Motor neuron (in vitro differentiated cells): Measurements from ENCODE around the gene CAPN14. TPM values are rescaled to one million over a fixed set of nuclear protein-coding genes. Genes with fewer than 3 reads are reported as not detected.
A peak's percentile ranks its signal among the peaks of the same experiment; 100 is the strongest.
"Not testable (repeated sequence)": the region's sequence is repeated elsewhere in the genome, so short reads cannot be mapped to it uniquely, and the experiment has no call there.

Source experiments
- ATAC-seq, 8 experiments: fragments of 200-7000 bp; cut with Tn5 transposase; replicated peaks in 6 of 8; 2 replicates each; pipeline ENCODE4 v1.8.0; 2021; ENCODE audit warnings: mild to moderate bottlenecking in 8 of 8, moderate library complexity in 8 of 8
- H3K27ac ChIP-seq, 2 donors: fragments of 250-450 bp; sonication (Bioruptor Pico); 2 replicates each; pipeline ENCODE4 v1.9.0; 2021; ENCODE audit warnings: antibody characterized with exemption in 2 of 2, mild to moderate bottlenecking in 2 of 2, moderate library complexity in 1 of 2
- H3K4me1 ChIP-seq, 2 donors: fragments of 250-450 bp; sonication (Bioruptor Pico); replicated peaks in 1 of 2; 2 replicates each; pipeline ENCODE4 v1.6.1; 2021; ENCODE audit warnings: antibody characterized with exemption in 2 of 2, mild to moderate bottlenecking in 2 of 2, moderate library complexity in 1 of 2
- H3K4me3 ChIP-seq, 5 donors: fragments of 250-450 bp; sonication (Bioruptor Pico); 2 replicates each; pipeline ENCODE4 v1.9.0; 2021; ENCODE audit warnings: antibody characterized with exemption in 5 of 5, mild to moderate bottlenecking in 5 of 5, moderate library complexity in 4 of 5
- WGBS, 10 experiments: fragments of 450-650 bp; shearing (Covaris generic); methylation state at CpG; one replicate each; pipeline ENCODE4 v1.0.0; 2022; 5-methylcytosine and 5-hydroxymethylcytosine counted together
- in situ Hi-C, 9 experiments: fragments of 400-800 bp; cut with MboI; loops; one replicate each; pipeline ENCODE4 v1.15.0; 2021; ENCODE audit warnings: low sequenced_read_pairs in 9 of 9, low pct_unique_long_range_greater_than_20kb in 2 of 9; ENCODE audit not compliant: unreplicated experiment in 9 of 9
- total RNA-seq, 8 experiments: library from RNA; unstranded; fragments of 300-600 nt; gene quantifications; 2 replicates each; pipeline versions ENCODE4 v1.2.3 to v1.2.4, GENCODE V29; 2022

The CAPN14 gene
- total RNA-seq, 8 experiments from 2014 or later, result 0.17 to 0.57 (median 0.34) TPM; not detected in 2

GRCh38 chr2:31197166-31197565, 20.1 kb downstream of the CAPN14 start:
- H3K27ac ChIP-seq, result no peak overlapping the region
- no peak overlapping the region for H3K4me3 ChIP-seq
- 27 to 100% (median 95%) methylated on average over 1 to 3 of the region's 4 CpGs; no CpG with 5 or more reads in 4 of the 10 experiments for WGBS, 10 experiments
- ATAC-seq, result no peak
- H3K4me1 ChIP-seq, result no peaks in the 10 kb centered on the region
- in situ Hi-C loops, result no loop called here

GRCh38 chr2:31196622-31197021, 20.7 kb downstream of the CAPN14 start:
- WGBS, 10 experiments, result 0 to 100% (median 83%) methylated on average over 1 to 2 of the region's 2 CpGs; no CpG with 5 or more reads in 3 of the 10 experiments
- in situ Hi-C loops, result no loop called here
- ATAC-seq, result no peak
- Histone ChIP-seq H3K27ac (no peak overlapping the region), H3K4me1 (no peaks in the 10 kb centered on the region), H3K4me3 (no peak overlapping the region)

GRCh38 chr2:31193806-31194205, 23.5 kb downstream of the CAPN14 start:
- in situ Hi-C loops, result no loop called here
- H3K27ac ChIP-seq, result no peak overlapping the region
- WGBS, 10 experiments, result 17 to 96% (median 73%) methylated on average over 1 to 4 of the region's 4 CpGs; no CpG with 5 or more reads in 2 of the 10 experiments
- ATAC-seq, result no peak
- no peak overlapping the region for H3K4me3 ChIP-seq
- H3K4me1 ChIP-seq, result no peaks in the 10 kb centered on the region

- no peak overlapping the region for H3K27ac ChIP-seq
- H3K4me3 ChIP-seq, result no peak overlapping the region
- in situ Hi-C loops, result no loop called here
- WGBS, 10 experiments, result 60 to 100% (median 77%) methylated on average over 1 to 8 of the region's 12 CpGs; no CpG with 5 or more reads in 1 of the 10 experiments
- ATAC-seq, result peak in 2 of 8 experiments; percentile 39 to 75
- no peaks in the 10 kb centered on the region for H3K4me1 ChIP-seq
Observed at GRCh38 chr2:31192851-31193392, 24.4 kb downstream of the CAPN14 start.

GRCh38 chr2:31192396-31192795, 24.9 kb downstream of the CAPN14 start:
- no peaks in the 10 kb centered on the region for H3K4me1 ChIP-seq
- WGBS, 10 experiments, result 0 to 100% (median 79%) methylated on average over 1 to 2 of the region's 2 CpGs; no CpG with 5 or more reads in 3 of the 10 experiments
- no peak for ATAC-seq
- H3K4me3 ChIP-seq, result no peak overlapping the region
- in situ Hi-C loops, result no loop called here
- H3K27ac ChIP-seq, result no peak overlapping the region

- 60 to 100% (median 79%) methylated on average over 1 to 8 of the region's 11 CpGs; no CpG with 5 or more reads in 5 of the 10 experiments for WGBS, 10 experiments
- no peak for ATAC-seq
- H3K4me3 ChIP-seq, result no peak overlapping the region
- H3K27ac ChIP-seq, result no peak overlapping the region
- in situ Hi-C loops, result no loop called here
- H3K4me1 ChIP-seq, result no peaks in the 10 kb centered on the region
Observed at GRCh38 chr2:31191931-31192330, 25.4 kb downstream of the CAPN14 start.

GRCh38 chr2:31190188-31190587, 27.1 kb downstream of the CAPN14 start:
- 0 to 89% (median 67%) methylated on average over 1 of the region's 1 CpG; no CpG with 5 or more reads in 5 of the 10 experiments for WGBS, 10 experiments
- Histone ChIP-seq H3K4me3 (no peak overlapping the region), H3K27ac (no peak overlapping the region), H3K4me1 (no peaks in the 10 kb centered on the region)
- in situ Hi-C loops, result no loop called here
- no peak for ATAC-seq

- no peak for ATAC-seq
- 0 to 76% (median 35%) methylated on average over 1 to 3 of the region's 4 CpGs; no CpG with 5 or more reads in 4 of the 10 experiments for WGBS, 10 experiments
- H3K4me1 ChIP-seq, result no peaks in the 10 kb centered on the region
Observed at GRCh38 chr2:31189141-31189540, 28.2 kb downstream of the CAPN14 start.

GRCh38 chr2:31188131-31188530, 29.2 kb downstream of the CAPN14 start:
- 0 to 100% (median 65%) methylated on average over 1 to 5 of the region's 5 CpGs; no CpG with 5 or more reads in 1 of the 10 experiments for WGBS, 10 experiments
- Histone ChIP-seq H3K4me3 (no peak overlapping the region), H3K4me1 (no peaks in the 10 kb centered on the region), H3K27ac (no peak overlapping the region)
- ATAC-seq, result no peak
- in situ Hi-C loops, result no loop called here

More at GRCh38 chr2:31189141-31189540, 28.2 kb downstream of the CAPN14 start:
- in situ Hi-C loops, result no loop called here
- no peak overlapping the region for H3K27ac ChIP-seq
- H3K4me3 ChIP-seq, result no peak overlapping the region

GRCh38 chr2:31187166-31187565, 30.1 kb downstream of the CAPN14 start:
- H3K4me3 ChIP-seq, result no peak overlapping the region
- H3K27ac ChIP-seq, result no peak overlapping the region
- ATAC-seq, result no peak
- in situ Hi-C loops, result no loop called here
- no peaks in the 10 kb centered on the region for H3K4me1 ChIP-seq
- WGBS, 10 experiments, result 7 to 92% (median 30%) methylated on average over 2 of the region's 4 CpGs; no CpG with 5 or more reads in 7 of the 10 experiments

GRCh38 chr2:31183973-31184372, 33.3 kb downstream of the CAPN14 start:
- ATAC-seq, H3K4me3 ChIP-seq, H3K4me1 ChIP-seq, in situ Hi-C loops, H3K27ac ChIP-seq: not testable (repeated sequence)
- 0 to 79% (median 48%) methylated on average over 1 to 7 of the region's 7 CpGs; no CpG with 5 or more reads in 4 of the 10 experiments for WGBS, 10 experiments

GRCh38 chr2:31176742-31177141, 40.6 kb downstream of the CAPN14 start:
- in situ Hi-C loops, result no loop called here
- WGBS, 10 experiments, result 14 to 84% (median 55%) methylated on average over 1 to 9 of the region's 10 CpGs; no CpG with 5 or more reads in 3 of the 10 experiments
- Histone ChIP-seq H3K4me3 (no peak overlapping the region), H3K4me1 (peaks cover 0 to 3% of the 10 kb centered on the region in 2 donors), H3K27ac (no peak overlapping the region)
- ATAC-seq, result no peak

GRCh38 chr2:31171142-31171541, 46.2 kb downstream of the CAPN14 start:
- no peak overlapping the region for H3K4me3 ChIP-seq
- WGBS, 10 experiments, result 60 to 80% (median 64%) methylated on average over 2 to 4 of the region's 4 CpGs; no CpG with 5 or more reads in 6 of the 10 experiments
- in situ Hi-C loops, result loop anchor here in 6 of 9 experiments (25.0 kb wide), 3 partner anchors 309 to 984 kb away; no protein-coding TSS in a partner anchor
- ATAC-seq, result no peak
- peaks cover 0 to 3% of the 10 kb centered on the region in 2 donors for H3K4me1 ChIP-seq
- H3K27ac ChIP-seq, result no peak overlapping the region
